Kidney tubule cell (primary cell): ENCODE measurements around the gene ABHD12.
A peak's percentile ranks its signal among the peaks of the same experiment; 100 is the strongest.
"Not testable (repeated sequence)": the region's sequence is repeated elsewhere in the genome, so short reads cannot be mapped to it uniquely, and the experiment has no call there.

Experiments
- DNase-seq: peaks from one replicate; pipeline ENCODE4 v3.0.0-alpha.2; 2018; ENCODE audit warnings: low spot score

ABHD12 gene

GRCh38 chr20:25321991-25322390 is 68.6 kb downstream of the ABHD12 start:
- no peak for DNase-seq

- DNase-seq, result no peak
These were observed 69.3 kb downstream of the ABHD12 start for GRCh38 chr20:25321262-25321831.

GRCh38 chr20:25320035-25320800 is 70.4 kb downstream of the ABHD12 start:
- no peak for DNase-seq

DNA sequence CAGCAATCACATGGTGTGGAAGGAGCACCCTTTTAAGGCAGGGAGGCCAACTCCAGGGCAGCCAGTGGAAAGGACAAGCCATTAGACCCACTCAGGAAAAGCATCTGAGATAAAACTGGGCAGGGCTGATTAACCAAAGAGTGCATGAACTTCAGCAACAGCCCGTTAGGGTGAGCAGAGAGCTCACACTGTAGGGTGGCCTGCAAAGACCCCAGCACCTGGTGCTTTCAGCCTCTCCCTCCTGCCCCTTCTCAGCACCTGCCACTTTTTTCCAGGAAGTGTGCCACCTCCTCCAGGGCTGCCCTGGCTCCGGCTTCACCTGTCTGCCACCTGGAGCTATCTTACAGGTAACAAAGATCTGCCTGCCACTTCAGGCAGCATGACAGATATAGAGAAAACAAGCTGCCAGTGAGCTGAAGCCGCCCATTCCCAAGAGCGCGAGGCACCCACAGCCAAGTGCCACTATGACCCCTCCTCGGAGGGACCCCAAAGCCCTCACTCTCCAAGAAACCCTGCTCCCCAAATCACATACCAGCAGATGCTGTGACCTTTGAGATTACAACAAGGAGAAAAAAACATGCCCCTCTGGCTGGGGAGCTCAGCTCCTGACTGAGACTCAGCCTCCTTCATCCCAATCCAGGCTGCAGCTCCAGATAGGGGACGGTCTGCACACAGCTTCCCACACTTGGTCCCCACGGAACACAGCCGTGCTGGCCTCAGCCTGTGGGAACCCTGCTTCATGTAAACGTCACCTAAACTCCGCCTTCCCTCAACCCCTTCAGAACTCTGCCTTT is 71.2 kb downstream of the ABHD12 start:
- DNase-seq, result no peak

DNA sequence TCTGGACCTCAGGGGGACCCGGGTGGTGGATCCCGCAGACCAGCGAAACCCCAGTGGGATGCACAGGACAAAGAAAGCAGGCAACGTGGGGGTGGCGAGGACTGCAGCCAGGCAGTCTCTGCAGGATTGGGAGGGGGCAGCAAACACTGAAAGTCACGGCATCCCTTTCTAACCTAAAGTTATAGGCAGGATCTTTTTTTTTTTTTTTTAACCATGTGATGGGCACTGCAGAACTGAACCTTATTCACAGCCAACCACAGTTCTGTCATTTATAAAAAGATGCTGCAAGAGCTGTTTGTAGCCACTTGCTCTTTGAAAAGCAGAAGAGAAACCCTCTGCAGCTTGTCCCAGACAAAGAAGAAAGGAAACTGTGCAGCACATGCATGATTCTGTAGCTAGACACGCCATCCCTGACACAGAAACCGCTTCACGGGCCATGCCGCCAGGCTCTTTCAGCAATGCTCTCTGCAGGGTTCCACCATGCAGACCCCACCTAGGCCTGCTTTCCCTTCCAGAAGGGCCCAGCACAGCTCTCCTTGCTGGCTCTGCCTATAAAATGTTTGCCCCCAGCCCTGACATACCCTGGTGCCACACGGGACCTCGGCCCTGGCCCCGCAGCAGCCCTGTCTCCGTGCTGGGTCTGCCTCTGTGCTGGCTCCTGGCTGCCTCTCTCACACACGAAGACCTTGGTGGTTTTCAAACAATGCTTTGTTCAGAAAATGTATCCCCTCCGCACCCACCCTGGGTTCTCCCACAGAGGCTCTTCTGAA is 72.0 kb downstream of the ABHD12 start:
- no peak for DNase-seq

GRCh38 chr20:25317351-25318075 is 73.1 kb downstream of the ABHD12 start:
- DNase-seq, result no peak

- DNase-seq, result no peak
These were observed 74.0 kb downstream of the ABHD12 start for GRCh38 chr20:25316506-25317190.

DNA sequence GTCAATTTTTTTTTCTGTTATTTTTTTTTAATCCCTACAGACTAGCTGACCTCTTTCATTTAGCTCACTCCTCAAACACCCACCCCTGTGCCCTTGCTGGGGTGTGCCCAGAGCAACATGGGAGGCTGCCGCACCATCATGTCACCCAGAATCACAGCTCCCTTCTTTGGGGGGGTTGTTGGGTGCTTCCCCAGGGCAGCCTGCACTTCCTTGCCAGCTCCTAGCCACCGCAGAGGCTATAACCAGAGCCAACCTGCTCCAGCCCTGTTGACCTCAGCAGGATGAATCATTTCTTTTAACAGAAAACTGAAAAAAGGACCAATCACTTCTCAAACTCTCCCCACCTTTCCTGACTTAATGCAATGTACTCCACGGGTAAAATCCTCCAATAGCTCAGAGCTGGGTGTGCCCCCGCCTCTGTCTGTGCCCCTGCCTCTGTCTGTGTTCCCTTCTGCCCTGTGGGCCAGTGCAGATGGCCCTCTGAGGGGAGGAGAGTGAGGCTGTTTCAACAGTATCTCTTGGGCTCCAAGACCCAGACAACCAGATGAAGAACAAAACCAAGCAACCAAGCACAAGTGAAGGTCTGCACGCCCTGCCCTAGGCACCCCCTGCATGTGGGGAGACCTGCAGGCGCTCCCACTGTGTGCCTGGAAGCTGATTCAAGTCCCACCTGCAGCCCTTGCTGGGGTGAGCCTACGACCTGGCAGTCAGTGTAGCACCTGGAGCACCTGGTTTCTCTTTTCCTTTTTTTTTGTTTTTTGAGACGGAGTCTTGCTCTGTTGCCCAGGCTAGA is 75.0 kb downstream of the ABHD12 start:
- peak; percentile 82 for DNase-seq

- DNase-seq, result no peak
These were observed 75.9 kb downstream of the ABHD12 start for GRCh38 chr20:25314497-25315417.

GRCh38 chr20:25313593-25313992 is 77.0 kb downstream of the ABHD12 start:
- DNase-seq, result no peak

DNA sequence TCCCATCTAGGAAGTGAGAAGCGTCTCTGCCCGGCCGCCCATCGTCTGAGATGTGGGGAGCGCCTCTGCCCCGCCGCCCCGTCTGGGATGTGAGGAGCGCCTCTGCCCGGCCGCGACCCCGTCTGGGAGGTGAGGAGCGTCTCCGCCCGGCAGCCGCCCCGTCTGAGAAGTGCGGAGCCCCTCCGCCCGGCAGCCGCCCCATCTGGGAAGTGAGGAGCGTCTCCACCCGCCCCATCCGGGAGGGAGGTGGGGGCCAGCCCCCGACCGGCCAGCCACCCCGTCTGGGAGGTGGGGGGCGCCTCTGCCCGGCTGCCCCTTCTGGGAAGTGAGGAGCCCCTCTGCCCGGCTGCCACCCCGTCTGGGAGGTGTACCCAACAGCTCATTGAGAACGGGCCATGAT is 77.9 kb downstream of the ABHD12 start:
- not testable (repeated sequence) for DNase-seq

DNA sequence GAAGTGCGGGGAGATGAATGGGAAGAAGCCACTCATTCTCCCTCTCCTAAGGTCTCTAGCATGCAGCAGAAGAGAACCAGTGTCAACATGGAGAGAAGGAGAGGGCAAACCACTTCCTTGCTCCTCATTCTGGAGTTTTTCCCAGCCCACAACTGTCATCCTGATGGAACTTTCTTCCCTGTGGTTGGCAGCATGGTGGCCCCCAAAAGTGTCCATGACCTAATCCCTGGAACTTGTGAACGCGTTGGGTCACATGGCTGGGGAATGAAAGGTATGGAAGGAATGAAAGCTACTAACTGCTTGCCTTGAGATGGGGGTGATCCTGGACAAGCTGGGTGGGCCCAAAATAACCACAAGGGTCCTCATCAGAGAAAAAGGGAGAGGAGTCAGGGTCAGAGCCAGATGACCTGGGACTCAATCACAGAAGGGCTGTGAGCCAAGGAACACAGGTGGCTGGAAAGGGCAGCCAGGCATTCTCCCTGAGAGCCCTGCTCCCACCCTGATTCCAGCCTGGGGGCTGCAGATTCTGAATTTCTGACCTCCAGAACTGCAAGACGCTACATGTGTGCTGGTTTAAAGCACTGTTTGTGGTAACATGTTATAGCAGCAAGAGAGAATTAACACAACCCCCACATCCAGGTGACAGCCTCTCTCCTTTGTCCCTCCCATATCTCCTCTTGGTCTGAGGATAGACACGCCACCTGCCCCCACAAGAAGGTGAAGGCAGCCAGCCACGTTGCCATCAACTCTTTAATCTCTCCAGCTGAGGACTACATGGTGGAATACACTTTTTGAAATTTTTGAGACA is 79.5 kb downstream of the ABHD12 start:
- DNase-seq, result peak; percentile 92

- DNase-seq, result peak; percentile 96
These were observed 80.2 kb downstream of the ABHD12 start for GRCh38 chr20:25310268-25310920.

DNA sequence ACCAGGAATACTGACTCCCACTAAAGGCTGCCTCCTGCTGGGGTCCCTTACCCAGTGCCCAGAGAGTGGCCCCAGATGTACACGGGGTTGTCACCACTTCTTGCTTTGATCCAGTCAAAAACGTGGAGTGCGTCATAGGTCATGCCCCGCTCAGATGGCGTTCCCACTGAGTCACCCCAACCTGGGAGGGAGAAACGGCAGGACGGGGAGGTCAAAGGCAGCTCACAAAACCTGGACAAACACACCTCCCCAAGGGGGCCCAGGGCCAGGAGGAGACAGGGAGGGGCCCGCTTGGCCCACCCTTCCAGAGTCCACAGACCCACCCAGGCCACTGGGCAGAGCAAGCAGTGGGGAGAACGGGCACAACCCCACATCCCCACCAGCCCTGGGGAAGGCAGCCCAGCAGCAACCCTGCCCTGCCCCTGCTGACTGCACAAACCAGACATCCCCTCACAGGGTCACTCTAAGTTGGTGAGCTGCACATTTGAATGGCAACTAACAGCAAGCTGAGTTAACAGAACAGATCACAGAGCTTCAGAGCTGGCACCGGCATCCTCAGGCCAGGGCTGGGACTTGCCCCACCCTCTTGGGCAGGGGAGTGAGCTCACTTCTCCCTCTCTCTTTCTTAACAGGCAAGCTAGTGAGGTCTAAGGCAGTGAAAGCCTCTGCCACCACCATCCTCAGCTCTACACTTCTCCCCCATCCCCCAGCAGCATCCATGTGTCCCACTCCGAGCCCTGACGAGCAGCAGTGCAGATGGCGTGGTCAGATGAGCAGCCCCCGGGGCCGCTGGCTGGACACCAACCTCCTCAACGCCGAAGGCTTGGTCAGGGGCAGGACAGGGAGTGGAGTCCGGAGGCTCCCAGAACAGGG is 81.0 kb downstream of the ABHD12 start:
- peak; percentile 84 for DNase-seq

- peak; percentile 69 for DNase-seq
These were observed 81.8 kb downstream of the ABHD12 start for GRCh38 chr20:25308671-25309394.

GRCh38 chr20:25308083-25308491 is 82.5 kb downstream of the ABHD12 start:
- no peak for DNase-seq
